ENCODE results near the gene PSD.
A peak's percentile ranks its signal among the peaks of the same experiment; 100 is the strongest.
"Not testable (repeated sequence)": the region's sequence is repeated elsewhere in the genome, so short reads cannot be mapped to it uniquely, and the experiment has no call there.

PSD gene

DNA sequence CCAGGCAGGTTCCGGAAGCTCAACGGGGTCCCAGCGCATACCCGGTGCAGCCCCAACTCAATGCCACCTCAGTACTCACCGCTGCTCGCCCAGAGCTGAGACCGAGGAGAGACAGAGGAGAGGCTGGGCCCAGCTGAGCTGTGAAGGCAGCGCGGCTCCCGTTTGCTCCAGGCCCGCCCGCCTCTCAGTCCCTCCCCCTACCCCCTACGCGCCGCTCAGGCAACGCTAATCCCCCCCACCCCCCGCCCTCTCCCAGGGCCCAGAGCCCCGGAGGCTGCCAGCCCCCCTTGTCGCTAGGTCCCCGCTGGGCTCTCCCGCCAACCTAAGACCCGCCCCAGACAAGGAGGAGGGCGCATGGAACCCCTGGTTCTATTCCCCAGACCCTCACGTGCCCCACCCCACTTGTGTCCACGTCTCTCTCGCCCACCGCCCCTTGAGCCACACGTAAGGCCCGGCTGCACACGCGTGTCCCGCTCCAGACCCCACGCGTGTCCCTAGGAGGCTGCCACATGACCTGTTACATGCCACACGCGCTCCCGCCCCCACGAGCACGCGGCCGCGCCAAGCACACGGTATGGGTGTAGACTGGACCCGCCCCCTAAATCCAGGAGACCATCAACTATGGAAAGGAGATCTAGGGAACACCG is at the start of gene PSD:
PSD (minus strand) TSS at position 164 of the 647 bp plus-strand sequence. CDS start 1,747 bp downstream, outside the sequence.
- peak in 11 of 51 donors; percentile 18 to 62 (median 32) for DNase-seq

DNA sequence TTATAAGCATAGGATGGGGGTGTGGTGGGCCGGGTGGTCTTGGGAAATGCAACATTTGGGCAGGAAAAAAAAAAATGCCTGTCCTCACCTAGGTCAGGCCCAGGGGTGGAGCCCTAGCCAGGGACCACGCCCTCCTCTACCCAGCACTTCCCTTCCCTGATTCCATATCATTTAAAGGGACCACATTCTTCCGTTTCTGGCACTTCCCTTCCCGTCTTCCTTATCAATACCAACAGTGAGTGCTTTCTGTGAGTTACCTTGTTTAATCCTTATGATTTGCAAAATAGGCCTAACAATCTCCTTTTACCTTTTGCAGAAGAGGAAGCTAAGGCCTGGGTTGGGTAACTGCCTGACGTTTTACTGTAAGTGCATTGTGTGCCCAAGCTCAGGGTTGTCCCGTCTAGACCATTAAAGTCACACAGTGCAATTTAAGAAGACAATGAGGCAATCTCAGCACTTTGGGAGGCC is 49.4 kb upstream of the PSD start:
- DNase-seq, result no peak

DNA sequence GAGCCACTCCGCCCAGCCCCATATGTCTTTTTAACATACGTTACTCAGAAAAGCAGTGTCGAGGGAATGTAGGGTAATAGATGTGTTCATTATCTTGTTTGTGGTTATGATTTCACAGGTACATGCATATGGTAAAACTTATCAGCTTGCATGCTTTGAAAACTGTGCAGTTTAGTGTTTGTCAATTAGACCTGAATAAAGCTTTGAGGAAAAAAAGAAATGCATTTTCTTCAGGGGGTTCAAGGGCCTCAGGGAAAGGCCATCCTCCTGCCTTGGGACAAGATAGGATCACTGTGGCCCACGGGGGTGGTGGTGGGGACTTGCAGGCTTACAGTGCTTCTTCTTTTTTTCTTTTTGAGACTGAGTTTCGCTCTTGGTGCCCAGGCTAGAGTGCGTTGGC is 48.7 kb upstream of the PSD start:
- DNase-seq, result no peak

DNA sequence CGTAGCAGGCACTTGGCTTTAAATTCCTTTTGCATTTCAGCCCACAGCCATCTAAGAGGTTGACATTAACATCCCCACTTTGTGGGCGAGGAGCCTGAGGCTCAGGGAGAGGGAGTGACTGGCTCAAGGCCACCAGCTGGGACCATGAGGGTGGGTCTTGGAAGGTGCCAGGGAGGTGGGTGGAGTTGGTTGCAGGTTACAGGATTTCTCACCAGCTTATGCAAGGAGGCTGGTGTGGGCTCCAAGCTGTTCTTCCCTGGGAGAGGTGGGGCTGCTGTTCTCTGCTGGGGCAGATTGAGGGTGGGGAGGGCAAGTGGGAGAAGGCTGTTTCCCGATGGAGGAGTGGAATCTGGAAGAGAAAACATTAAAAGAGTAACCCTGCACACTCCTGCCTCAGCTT is 46.9 kb upstream of the PSD start:
- peak in 1 of 51 donors; percentile 28 for DNase-seq

DNA sequence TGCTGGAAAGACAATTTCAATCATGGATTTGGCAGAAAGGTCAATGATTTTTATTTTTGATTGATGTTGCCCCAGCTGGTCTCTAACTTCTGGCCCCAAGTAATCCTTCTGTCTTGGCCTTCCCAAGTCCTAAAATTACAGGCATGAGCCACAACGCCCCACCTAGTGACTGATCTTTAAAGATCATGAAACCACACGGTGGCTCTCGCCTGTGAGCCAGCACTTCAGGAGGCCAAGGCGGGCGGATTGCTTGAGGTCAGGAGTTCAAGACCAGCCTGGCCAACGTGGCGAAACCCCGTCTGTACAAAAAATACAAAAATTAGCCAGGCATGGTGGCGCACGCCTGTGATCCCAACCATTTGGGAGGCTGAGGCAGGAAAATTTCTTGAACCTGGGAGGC is 45.4 kb upstream of the PSD start:
- no peak for DNase-seq

DNA sequence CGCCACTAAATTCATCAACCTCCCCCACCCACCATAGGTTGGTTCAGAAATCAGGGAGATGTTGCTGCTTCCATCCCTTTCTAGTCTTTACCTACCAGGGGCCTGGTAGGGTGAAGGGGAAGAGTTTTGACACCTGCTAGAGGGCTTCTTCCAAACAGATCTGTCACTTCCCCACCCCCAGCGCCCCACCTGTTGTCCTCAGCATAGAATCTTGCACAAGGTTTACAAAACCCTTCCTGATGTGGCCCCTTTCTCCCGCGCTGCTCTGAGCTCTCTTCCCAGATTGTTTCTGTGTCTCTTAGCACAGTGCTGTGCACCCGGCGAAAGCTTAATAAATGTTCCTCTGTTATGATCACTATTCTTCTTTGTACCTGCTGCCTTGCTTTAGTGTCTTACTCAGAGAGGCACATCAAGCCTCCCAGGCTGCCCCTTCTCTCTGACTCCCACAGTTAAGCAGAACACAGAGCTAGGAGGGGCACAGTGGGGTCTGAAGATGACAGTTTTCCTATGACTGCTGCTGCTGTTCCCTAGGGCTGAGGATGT is 44.0 kb upstream of the PSD start:
- DNase-seq, result no peak

DNA sequence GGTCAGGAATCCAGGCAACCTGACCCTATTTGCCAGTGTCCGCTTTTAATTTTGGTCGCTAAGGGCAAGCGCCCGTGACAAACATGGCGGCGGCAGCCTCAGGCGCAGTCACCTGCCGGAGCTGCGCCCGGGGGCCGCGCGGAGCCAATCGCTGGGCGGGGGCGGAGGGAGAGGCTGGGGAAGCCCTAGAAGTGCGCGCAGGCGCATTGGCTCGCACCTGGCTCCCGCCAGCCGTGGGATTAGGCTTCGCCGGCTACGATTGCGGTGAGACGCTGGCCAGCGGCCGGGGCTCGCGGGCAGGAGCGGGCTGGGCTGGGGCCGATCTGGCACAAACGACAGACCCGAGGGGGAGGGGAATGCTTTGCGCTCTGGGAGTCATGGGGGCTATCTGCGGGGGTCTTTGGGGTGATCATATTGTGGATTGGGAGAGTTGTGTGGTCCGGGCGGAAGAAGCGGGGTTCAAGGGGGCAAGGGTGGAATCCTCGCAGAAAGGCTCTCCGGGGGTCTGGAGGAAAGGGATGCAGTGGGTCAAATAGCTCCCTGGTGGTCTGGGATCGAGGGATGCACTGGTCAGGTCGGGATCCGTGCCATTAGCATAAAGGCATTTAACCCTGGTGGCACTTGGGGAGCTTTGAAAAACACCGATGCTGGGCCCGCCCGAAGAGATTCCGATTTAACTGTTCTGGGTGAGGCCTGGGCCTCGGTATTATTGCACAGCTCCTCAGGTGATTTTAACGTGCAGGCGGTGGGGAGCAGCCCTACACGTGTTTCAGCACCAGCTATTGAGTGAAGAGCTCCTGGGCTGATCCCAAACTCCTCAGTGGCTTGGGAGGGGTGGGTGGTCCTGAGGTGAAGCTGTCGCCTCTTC is 42.8 kb upstream of the PSD start:
- peak; percentile 25 to 92 (median 79) for DNase-seq

DNA sequence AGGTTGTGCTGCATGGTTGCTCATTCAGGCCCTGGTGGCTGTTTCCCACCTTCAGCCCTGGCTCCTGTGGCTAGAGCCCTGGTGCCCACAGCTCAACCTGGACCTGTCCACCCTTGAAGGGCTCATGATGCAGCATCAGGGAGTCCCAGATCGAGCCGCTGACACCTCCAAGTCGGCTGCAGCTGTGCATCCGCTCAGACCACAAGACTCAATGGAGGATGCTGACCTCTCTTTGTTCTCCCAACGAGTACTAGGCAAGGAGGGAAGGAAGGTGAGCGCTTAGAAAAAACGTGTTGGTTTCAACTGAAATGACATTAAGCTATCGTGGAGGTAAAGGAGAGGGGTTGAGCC is 42.2 kb upstream of the PSD start:
- DNase-seq, result peak in 2 of 51 donors; percentile 42 to 43

DNA sequence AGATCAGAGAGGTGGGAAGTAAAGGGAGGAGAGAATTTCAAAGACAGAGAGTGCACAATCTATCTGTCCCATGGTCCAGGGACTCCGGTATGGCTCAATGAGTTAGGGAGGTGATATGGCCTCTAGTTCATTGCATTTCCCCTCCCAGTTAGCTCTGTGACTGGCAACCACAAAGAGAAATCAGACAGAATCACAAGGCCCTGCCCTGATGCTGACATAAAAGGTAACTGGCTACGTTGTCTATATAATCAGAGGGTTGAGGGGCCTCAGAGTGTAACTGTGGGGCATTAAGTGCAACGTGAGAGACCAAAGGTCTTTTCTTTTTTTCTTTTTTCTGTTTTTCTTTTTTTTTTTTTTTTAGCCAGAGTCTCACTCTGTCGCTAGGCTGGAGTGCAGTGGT is 40.1 kb upstream of the PSD start:
- DNase-seq, result no peak

DNA sequence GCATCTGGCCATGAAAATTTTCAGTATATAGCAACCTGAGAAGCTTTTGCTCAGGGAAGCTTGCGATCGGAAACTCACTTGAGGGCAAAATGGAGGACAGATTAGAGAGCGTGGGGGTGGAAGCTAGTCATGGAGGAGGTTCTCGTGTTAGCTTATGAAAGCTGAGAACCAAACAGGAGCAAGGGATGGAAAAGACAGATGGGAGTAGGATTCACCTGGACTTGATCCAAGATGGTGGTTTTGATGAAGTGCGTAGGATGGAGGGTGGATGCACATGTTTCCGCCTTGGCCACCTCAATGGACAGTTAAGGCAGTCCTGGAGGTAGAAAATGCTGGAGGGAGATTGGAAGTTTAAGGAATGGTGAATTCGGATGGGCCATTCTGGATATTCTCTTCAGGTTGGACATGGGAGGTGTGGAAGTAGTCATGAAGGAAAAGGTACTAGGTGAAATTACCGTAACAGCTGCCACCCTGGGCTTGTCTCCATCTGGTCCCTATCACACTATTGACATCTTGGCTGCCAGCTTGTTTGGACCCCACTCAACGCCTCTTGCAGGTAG is 39.1 kb upstream of the PSD start:
- DNase-seq, result no peak

DNA sequence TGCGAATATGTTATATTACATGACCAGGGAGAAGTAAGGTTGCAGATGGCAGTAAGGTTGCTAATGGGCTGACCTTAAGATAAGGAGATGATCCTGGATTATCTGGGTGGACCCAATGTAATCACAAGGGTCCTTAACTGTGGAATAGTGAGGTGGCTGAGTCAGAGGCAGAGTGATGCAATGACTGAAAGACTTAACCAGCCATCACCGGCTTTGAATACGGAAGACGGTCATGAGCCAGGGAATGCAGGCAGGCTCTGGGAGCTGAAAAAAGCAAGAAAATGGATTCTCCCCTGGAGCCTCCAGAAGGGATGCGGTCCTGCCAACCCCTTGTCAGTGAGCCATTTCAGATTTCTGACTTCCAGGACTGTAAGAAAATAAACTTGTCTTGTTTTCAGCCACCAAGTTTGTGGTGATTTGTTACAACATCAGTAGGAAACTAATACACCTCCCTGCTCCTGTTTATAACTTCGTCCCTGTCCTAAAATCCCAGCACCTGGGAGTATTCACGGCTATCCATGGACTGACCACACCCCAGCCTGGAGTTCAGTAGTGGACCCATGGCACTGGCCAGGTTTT is 37.4 kb upstream of the PSD start:
- DNase-seq, result no peak

DNA sequence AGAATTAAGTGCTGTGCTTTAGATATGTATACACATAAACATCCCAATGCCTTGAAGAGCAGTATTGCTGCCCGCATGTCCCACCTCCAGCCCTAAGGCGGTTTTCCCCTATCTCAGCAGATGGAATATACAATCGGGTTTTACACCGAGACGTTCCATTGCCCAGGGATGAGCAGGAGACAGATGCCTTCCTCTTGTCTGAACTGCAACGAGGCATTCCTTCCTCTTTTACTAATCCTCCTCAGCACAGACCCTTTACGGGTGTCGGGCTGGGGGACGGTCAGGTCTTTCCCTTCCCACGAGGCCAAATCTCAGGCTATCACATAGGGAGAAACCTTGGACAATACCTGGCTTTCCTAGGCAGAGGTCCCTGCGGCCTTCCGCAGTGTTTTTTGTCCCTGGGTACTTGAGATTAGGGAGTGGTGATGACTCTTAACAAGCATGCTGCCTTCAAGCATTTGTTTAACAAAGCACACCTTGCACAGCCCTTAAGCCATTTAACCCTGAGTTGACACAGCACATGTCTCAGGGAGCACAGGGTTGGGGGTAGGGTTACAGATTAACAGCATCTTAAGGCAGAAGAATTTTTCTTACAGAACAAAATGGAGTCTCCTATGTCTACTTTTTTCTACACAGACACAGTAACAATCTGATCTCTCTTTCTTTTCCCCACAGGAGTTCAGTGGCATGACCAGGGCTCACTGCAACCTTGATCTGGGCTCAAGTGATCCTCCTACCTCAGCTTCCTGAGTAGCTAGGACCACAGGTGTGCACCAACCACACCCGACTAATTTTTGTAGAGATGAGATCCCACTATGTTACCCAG is 36.3 kb upstream of the PSD start:
- DNase-seq, result not testable (repeated sequence)

DNA sequence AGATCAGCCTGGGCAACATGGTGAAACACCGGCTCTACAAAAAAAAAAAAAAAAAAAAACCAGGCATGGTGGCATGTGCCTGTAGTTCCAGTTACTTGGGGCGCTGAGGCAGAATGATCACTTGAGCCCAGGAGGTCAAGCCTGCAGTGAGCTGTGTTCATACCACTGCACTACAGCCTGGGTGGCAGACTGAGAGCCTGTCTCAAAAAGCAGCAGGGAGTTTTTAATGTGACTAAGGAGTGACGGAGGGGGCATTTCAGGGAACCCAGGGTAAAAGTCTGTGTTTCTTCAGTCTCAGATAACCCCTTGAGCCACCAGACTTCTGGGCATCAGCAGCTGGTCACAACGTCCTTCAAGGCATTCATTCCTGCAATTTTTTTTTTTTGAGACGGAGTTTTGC is 34.9 kb upstream of the PSD start:
- DNase-seq, result no peak

DNA sequence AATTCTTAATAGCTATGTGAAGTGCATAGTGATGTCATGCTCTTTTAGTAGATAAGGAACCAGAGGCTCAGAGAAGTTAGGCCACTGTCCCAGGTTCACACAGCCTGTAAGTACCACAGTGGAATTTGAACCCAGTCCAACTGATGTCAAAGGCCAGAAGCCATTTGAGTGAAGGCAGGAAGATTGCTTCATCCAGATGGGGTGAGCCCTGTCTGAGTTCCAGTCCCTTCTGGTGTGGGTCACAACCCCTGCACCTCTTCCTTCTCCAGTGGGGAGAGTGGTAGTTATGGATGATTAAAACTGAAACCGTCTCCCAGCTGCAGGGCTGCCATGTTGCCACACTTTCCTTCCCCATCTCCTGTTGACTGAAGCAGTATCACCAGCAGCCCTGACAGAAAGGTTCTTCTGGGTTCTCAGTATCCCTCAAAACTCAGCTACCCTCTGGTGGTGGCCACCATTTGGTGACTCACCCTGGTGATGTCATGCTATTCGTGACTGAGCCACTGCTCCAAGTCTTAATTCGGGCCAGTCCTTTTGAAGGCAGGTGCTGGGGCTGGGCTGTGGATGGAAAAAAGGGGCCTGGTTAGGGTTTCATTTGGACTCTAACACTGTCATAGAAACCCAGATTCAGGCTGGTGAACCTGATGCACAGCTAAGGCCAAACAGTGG is 34.2 kb upstream of the PSD start:
- DNase-seq, result peak in 17 of 51 donors; percentile 13 to 58 (median 33)

DNA sequence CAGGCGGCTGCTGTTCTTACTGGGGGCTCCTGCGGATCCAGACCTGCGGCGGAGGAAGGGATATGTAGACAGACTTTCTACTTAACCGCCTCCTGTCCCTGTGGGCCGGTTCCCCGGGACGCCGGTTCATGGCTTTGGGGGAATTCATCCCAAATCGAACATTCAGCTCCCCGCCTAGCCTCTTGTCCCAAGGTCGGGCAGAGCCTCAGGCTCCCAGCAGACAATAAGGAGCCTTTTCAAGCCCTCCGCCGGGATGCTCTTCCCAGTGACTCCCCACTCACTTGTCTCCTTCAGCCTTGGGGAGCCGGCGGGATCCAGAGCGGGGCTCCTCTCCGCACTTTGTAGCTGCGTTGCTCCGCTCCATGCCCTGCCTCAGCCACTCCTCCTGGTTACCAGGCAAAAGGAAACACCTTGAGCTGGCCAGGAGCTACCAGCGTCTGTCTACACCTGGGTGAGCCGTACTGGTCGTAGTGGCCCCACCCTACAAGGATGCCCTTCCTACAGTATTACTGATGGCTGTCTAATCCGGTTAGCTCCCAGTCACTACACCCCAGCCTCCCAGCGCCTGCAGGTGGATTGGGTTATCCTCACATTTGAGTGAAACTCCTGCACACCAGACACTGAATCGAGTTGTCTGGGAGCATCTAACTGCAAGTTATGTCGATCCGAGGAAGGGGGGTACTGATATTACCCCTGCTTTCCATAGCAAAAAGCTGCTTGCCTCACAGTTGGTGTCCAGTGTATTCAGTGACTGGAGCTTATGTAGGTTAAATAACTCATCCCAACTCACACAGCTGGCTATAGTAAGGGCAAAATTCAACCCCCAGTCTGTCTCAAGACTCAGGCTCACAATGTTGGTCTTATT is 32.8 kb upstream of the PSD start, which contains the start of gene C10orf95:
C10orf95 (minus strand) TSS at position 439 of the 865 bp plus-strand sequence. CDS start 450 bp downstream, outside the sequence.
- DNase-seq, result peak in 4 of 51 donors; percentile 21 to 55 (median 43)

DNA sequence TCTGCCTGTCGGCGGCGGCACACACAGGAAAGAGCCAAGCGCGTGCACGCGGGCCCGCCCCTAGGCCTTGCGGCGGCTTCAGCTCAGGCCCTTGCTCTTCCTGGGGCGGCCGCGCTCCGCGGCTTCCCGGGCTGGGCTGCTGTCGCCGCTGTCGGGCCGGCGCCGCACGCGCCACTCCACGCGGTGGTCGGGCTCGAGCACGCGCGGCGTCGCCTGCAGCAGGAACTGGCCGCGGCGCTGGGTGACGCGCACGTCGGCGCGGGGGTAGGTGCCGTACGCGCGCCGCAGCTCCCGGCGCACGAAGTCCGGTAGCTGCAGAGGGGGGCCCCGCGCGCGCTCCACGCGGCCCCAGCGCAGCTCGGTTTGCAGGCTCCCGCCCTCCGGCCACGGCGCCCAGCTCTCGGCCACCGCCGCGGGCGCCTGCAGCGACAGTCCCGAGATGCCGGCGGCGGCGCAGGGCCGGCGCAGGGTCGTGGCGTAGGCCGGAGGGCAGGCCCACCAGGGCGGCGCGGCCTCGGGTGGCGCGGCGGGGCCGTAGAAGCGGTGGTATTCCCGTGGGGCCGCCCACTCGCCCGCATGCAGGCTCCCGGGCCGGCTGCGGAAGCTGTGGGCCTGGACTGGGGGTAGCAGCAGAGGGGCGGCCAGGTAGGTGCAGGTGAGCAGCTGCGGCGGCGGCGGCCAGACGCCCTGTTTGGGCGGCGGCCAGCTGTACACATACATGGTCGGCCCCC is 32.0 kb upstream of the PSD start:
- DNase-seq, result peak in 49 of 51 donors; percentile 18 to 88 (median 64)

DNA sequence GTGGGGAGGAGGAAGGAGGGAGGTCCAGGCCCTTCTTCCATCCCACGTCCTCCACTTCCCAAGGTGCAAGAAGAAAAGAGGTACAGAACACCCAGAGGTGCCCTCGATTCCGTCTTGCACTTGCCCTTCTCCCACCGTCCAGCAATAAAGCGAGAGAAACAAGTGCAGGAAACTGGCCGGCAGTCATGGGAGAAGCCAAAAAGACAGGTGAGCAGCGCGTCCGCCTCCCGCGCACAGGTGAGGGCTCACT is 31.5 kb upstream of the PSD start:
- peak in 1 of 51 donors; percentile 54 for DNase-seq

DNA sequence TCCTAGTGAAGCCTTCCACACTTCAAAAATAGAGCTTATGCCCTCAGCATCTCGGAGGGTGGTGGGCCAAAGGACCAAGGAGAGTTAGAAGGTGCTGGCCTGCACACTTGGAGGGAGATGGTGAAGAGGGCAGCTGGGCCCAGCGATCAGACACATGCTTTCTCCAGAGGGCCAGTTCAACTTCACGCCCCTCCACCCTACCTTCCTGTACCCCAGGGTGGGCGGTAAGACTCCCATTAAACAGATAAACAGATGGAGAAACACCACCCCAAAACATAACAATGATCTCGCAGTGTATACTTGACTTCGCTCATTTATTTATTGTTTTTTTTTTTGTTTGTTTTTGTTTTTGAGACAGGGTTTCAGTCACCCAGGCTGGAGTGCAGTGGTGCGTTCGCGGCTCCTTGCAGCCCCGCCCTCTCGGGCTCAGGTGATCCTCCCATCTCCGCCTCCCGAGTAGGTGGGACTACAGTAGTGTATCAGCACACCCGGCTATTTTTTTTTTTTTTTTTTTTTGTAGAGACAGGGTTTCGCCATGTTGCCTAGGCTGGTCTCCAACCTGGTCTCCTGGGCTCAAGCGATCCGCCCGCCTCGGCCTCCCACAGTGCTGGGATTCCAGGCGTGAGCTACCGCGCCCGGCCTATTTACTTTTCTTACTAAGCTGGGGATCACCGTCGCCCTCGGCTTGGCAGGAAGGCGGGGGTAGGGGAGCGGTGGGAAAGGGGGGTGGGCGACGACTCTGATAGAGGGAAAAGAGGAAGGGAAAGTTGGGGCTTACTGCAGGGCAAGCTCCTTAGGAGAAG is 30.9 kb upstream of the PSD start:
- peak in 27 of 51 donors; percentile 9 to 57 (median 34) for DNase-seq
